KMS-11 (cell line): ENCODE data around the gene IL1RAPL1.

Source experiments
- H2AFZ ChIP-seq: fragments of 200-600 bp; sonication (generic); 2 replicates; pipeline ENCODE4 v1.6.1; 2016; ENCODE audit warnings: antibody characterized with exemption, mixed run types, low read depth
- H3K27ac ChIP-seq: fragments of 200-600 bp; sonication (generic); 2 replicates; pipeline ENCODE4 v1.6.1; 2016; ENCODE audit warnings: mild to moderate bottlenecking, mixed run types
- H3K27me3 ChIP-seq: fragments of 200-600 bp; sonication (generic); 2 replicates; pipeline ENCODE4 v1.6.1; 2017; ENCODE audit warnings: mild to moderate bottlenecking, low read depth, mixed run types, moderate library complexity; ENCODE audit not compliant: insufficient read depth
- H3K36me3 ChIP-seq: fragments of 200-600 bp; sonication (generic); 2 replicates; pipeline ENCODE4 v1.6.1; 2017; ENCODE audit warnings: mild to moderate bottlenecking, mixed run types; ENCODE audit not compliant: insufficient read depth
- H3K4me1 ChIP-seq: fragments of 200-600 bp; sonication (generic); 2 replicates; pipeline ENCODE4 v1.6.1; 2016; ENCODE audit warnings: mild to moderate bottlenecking, low read depth, mixed run types; ENCODE audit not compliant: poor library complexity, severe bottlenecking
- H3K4me2 ChIP-seq: fragments of 200-600 bp; sonication (generic); 2 replicates; pipeline ENCODE4 v1.7.0; 2016; ENCODE audit warnings: mild to moderate bottlenecking, mixed run types
- H3K4me3 ChIP-seq: fragments of 200-600 bp; sonication (generic); IDR thresholded peaks from 2 replicates; pipeline ENCODE4 v1.6.1; 2017; ENCODE audit warnings: low read depth, low read length, mixed read lengths; ENCODE audit not compliant: insufficient read depth
- H3K79me2 ChIP-seq: fragments of 200-600 bp; sonication (generic); 2 replicates; pipeline ENCODE4 v1.6.1; 2016; ENCODE audit warnings: low read depth, mixed run types; ENCODE audit not compliant: insufficient read depth
- H3K9ac ChIP-seq: fragments of 200-600 bp; sonication (generic); 2 replicates; pipeline ENCODE4 v1.6.1; 2016; ENCODE audit warnings: mild to moderate bottlenecking, mixed run types
- H4K20me1 ChIP-seq: fragments of 200-600 bp; sonication (generic); 2 replicates; pipeline ENCODE4 v1.6.1; 2016; ENCODE audit warnings: mild to moderate bottlenecking, mixed run types; ENCODE audit not compliant: insufficient read depth
- TF ChIP-seq, protein P1 (sequence below): fragments of 200-600 bp; sonication (generic); conservative IDR thresholded peaks from 2 replicates; pipeline ENCODE4 v1.6.1; 2017; ENCODE audit warnings: low read depth, mild to moderate bottlenecking, antibody characterized with exemption, low read length, moderate library complexity, mixed read lengths

Gene IL1RAPL1

DNA sequence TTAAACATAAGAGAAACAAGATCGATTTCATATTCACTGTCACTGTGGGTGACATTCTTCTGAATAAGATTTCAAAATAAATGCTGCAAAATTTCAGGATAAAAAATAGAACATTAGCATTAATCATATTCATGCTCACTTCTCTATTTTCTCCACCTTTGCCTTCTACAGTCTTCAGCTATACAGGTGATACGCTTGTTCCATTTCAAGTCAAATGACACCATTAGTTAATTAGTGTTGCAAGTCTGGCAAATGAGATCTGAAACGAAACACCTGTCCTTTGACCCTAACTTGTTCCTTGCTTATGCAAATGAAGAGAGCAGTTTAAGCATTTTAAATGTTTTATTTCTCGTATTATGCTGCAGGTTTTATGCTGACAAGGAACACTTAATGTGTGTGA is 960.6 kb downstream of the IL1RAPL1 start:
- no peak overlapping the region for H3K4me3 ChIP-seq
- TF ChIP-seq, protein P1, sequence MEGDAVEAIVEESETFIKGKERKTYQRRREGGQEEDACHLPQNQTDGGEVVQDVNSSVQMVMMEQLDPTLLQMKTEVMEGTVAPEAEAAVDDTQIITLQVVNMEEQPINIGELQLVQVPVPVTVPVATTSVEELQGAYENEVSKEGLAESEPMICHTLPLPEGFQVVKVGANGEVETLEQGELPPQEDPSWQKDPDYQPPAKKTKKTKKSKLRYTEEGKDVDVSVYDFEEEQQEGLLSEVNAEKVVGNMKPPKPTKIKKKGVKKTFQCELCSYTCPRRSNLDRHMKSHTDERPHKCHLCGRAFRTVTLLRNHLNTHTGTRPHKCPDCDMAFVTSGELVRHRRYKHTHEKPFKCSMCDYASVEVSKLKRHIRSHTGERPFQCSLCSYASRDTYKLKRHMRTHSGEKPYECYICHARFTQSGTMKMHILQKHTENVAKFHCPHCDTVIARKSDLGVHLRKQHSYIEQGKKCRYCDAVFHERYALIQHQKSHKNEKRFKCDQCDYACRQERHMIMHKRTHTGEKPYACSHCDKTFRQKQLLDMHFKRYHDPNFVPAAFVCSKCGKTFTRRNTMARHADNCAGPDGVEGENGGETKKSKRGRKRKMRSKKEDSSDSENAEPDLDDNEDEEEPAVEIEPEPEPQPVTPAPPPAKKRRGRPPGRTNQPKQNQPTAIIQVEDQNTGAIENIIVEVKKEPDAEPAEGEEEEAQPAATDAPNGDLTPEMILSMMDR = no peak
- no peak overlapping the region for H3K27ac ChIP-seq
- no peaks in the 10 kb centered on the region for H3K27me3 ChIP-seq
- H2AFZ ChIP-seq = no peak overlapping the region
- no peaks in the 10 kb centered on the region for H3K36me3 ChIP-seq
- H3K9ac ChIP-seq = no peak overlapping the region
- no peak overlapping the region for H3K4me2 ChIP-seq
- H3K4me1 ChIP-seq = no peaks in the 10 kb centered on the region
- no peaks in the 10 kb centered on the region for H4K20me1 ChIP-seq
- no peaks in the 10 kb centered on the region for H3K79me2 ChIP-seq

DNA sequence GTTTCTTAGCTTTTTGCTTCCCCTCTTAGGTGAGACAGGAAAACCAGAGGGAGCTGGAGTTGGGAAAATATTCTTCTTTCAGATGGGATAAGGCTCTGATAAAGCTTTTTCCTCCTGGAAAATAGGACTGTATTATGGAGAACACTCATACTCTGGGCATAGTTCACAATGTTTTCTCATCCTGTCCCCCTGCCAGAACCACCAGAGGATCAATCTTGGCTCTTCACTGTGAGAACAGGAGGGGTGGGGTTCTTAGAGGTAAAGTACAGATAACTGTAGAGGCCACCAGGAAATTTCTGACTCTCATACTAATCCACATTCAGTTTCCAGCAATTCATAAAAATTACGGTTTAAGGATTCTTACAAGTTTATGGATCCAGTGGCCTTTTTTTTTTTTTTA is 966.3 kb downstream of the IL1RAPL1 start:
- H4K20me1 ChIP-seq = no peaks in the 10 kb centered on the region
- no peaks in the 10 kb centered on the region for H3K4me1 ChIP-seq
- H3K9ac ChIP-seq = no peak overlapping the region
- H3K4me2 ChIP-seq = no peak overlapping the region
- H3K27ac ChIP-seq = no peak overlapping the region
- H3K79me2 ChIP-seq = no peaks in the 10 kb centered on the region
- H3K36me3 ChIP-seq = no peaks in the 10 kb centered on the region
- no peak overlapping the region for H3K4me3 ChIP-seq
- TF ChIP-seq, protein P1 = no peak
- no peaks in the 10 kb centered on the region for H3K27me3 ChIP-seq
- no peak overlapping the region for H2AFZ ChIP-seq

DNA sequence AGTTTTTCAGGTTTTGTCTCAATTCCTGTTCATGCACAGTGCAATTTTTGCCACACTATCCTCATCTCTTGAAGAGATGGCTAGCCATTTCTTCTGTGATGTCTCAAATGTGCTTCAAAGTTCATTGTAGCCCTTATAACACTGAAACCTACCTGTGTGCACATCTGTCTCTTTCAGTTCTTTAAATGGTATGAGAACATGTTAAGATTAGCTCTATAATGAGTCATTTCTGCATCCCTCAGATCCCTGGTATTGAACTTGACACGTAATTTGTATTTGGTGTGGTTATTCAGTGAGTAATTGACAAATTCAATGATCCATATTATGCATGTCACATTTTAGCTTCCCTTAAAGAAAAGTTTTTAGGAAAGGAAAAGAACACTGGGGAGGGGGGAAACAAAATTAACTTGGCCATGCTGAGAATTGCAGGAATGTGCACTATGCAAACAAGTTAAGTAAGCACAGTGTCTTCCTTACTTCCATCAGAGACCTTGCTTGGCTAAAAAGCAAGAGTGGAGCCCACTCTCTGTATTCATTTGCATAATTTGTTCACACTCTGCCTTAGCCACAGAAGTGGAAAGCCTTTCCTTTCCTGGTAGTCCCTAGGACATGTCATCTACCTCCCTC is 968.3 kb downstream of the IL1RAPL1 start:
- no peaks in the 10 kb centered on the region for H3K36me3 ChIP-seq
- H3K27me3 ChIP-seq = no peaks in the 10 kb centered on the region
- no peak overlapping the region for H3K4me2 ChIP-seq
- no peaks in the 10 kb centered on the region for H4K20me1 ChIP-seq
- no peak overlapping the region for H2AFZ ChIP-seq
- no peaks in the 10 kb centered on the region for H3K4me1 ChIP-seq
- H3K9ac ChIP-seq = no peak overlapping the region
- no peaks in the 10 kb centered on the region for H3K79me2 ChIP-seq
- H3K4me3 ChIP-seq = no peak overlapping the region
- H3K27ac ChIP-seq = no peak overlapping the region
- TF ChIP-seq, protein P1 = no peak

DNA sequence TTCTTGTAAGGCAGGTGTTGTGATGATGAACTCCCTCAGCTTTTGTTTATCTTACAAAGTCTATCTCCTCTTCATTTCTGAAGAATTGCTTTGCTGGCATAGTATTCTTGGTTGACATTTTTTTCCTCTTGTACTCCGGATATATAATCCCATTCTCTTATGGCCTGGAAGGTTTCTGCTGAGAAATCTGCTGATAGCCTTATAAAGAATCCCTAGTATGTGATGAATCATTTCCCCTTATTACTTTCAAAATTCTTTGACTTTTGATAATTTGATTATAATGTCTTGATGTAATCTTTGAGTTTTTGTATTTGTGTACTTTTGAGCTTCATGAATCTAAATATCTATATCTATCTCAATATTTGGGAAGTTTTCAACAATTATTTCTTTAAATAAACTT is 972.8 kb downstream of the IL1RAPL1 start:
- TF ChIP-seq, protein P1 = no peak
- H3K9ac ChIP-seq = no peak overlapping the region
- H4K20me1 ChIP-seq = no peaks in the 10 kb centered on the region
- H3K27ac ChIP-seq = no peak overlapping the region
- H3K36me3 ChIP-seq = no peaks in the 10 kb centered on the region
- H3K27me3 ChIP-seq = no peaks in the 10 kb centered on the region
- no peak overlapping the region for H3K4me2 ChIP-seq
- H3K4me3 ChIP-seq = no peak overlapping the region
- no peak overlapping the region for H2AFZ ChIP-seq
- H3K4me1 ChIP-seq = no peaks in the 10 kb centered on the region
- no peaks in the 10 kb centered on the region for H3K79me2 ChIP-seq
